Activated CD8-positive, alpha-beta memory T cell treated with anti-CD3 and anti-CD28 coated beads, Interleukin-2, amount 50 U/mL, for 24 hours (primary cell): ENCODE data around the gene ASPA.
"Not testable (repeated sequence)": the region's sequence is repeated elsewhere in the genome, so short reads cannot be mapped to it uniquely, and the experiment has no call there.

Experiments used
- DNase-seq: peaks from one replicate; pipeline ENCODE4 v3.0.0-alpha.2; 2020; ENCODE audit errors: extremely low read depth

ASPA gene

DNA sequence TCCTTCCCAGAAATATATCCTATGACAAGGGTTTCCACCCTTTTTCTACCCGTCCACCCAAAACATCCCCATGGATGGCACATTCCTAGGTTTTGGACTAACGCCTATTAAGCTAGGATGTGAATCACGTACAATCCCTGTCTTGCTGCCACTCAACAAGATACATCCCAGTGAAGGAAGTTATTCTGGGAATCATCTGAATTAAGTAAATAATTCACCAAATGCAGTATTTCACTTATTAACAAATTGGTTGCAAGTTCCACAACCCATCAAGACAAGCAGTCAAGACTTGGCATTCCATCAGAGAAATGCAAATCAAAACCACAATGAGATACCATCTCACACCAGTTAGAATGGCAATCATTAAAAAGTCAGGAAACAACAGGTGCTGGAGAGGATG lies 32.1 kb downstream of the ASPA start:
- no peak for DNase-seq

DNA sequence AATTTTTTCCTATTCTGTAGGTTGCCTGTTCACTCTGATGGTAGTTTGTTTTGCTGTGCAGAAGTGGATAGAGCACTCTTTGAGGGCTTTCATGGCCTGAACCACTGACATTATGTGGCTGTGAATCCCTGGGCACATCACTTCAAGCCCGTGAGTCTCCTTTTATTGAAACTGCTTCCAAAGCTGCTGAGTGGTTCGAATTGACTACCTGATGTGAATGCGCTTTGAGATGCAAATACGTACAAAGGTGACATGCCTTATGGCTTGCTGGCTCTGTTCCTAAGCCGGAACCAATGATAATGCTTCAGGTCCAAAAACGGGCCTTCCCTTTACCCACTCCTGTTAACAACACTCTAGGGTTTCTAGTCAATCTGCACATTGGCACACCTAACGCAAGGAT lies 34.3 kb downstream of the ASPA start:
- DNase-seq = no peak

DNA sequence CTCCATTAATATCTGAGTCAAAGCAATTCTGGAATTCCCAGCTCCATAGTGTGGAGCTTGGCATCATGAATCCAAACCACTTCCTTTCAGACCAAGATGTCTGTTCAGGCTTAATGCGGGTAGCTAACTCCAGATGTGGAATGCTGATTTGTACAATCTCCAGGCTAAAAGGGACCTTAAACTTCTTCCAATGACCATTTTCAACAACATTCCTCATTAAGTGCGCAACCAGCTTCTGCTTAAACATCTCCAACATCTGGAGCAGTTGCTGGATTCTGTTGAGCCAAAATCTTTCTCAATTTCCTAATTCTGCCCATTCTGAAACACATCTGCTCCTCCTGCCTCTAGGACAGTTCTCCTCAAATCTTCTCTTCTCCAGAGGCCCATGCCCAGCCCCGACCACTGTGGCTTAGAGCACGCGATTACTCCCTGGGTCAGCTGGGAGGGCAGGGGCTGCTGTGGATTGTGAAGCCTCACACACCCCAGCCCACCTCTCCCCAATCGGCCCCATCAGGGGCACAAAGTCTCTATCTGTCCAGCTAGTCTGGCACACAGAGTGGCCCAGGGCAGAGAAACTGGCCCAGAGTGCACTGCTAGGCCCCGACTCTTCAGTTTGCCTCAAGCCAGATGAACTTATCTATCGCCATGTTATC lies 36.2 kb downstream of the ASPA start:
- DNase-seq = no peak

- DNase-seq = no peak
Observed at GRCh38 chr17:3512505-3513171, 36.8 kb downstream of the ASPA start.

GRCh38 chr17:3513305-3514035 lies 37.7 kb downstream of the ASPA start:
- no peak for DNase-seq

DNA sequence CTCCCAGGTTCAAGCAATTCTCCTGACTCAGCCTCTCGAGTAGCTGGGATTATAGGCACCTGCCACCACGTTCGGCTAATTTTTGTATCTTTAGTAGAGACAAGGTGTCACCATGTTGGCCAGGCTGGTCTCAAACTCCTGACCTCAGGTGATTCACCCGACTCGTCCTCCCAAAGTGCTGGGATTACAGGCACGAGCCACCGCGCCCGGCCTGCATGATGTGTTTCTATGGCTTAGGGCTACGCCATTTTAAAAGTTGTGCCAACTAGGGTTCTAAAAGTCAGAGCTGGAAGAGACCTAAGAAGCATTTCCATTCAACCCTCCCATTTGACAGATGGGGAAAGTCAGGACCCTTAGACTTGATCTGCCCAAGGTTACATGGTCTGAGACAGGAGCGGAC lies 38.4 kb downstream of the ASPA start:
- not testable (repeated sequence) for DNase-seq

DNA sequence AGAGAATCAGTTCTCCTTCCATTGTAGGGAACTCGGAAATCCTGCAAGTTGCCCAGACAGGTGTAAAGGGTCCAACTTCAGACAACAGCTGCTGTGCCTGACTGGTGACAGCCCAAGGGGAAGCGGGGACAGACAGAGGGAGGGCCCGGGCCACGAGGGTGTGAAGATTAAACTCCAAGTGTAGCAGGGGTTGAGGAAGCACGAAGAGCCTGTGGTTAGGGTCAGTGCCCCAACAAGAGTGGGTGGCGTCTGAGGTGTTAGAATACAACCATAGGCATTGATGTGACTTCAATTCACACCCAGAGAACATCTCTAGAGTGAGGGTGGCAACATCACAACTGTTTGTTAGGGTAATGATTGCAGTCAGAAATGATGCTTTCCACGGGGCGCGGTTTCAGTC lies 39.1 kb downstream of the ASPA start:
- DNase-seq = no peak

DNA sequence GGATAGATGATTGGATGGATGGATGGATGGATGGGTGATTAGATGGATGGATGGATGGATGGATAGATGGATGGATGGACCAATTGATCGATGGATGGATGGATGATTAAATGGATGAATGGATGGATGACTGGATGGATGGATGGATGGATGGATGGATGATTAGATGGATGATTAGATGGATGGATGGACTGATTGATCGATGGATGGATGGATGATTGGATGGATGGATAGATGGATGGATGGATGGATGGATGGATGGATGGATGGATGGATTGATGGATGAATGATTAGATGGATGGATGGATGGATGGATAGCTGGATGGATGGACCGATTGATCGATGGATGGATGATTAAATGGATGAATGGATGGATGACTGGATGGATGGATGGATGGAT lies 43.7 kb downstream of the ASPA start:
- DNase-seq = not testable (repeated sequence)

GRCh38 chr17:3524024-3524423 lies 48.2 kb downstream of the ASPA start:
- DNase-seq = no peak

- no peak for DNase-seq
Observed at GRCh38 chr17:3526491-3526890, 50.7 kb downstream of the ASPA start.

DNA sequence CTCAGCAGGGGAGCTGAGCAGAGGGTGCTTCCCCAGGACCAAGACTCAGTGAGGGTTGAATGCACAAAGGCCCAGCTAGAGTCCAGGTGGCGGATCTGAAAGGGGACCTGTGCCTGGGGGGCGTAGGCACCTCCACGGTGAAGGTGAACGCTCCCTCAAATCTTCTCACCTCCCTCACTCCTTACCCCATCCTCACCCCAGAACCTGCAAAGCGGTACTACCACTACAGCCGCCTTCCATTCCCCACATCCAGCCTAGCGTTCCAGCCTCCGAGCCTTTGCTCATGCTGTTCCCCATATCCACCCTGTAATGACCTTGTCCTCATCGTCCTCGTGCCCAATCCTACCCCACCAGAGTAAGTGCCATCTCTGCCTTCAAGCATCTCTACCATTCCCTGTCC lies 51.2 kb downstream of the ASPA start:
- no peak for DNase-seq

DNA sequence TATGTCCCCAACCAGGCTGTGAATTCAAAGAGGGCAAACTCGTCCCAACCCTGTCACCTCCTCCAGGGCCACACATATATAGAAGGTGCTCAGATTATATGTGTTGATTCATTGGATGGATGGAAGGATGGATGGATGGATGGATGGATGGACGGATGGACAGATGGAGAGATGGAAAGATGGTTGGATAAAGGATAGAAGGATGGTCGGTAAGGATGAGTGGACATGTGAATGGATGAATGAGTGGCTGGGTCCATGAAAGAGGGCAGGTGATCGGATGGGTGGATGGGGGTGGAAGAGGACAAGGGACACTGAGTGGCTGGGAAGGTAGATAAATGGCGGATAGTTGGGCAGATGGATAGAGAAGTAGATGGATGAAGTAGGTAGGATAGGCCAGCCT lies 51.7 kb downstream of the ASPA start:
- DNase-seq = no peak

GRCh38 chr17:3527896-3528295 lies 52.1 kb downstream of the ASPA start:
- DNase-seq = no peak

- DNase-seq = no peak
Observed at GRCh38 chr17:3528403-3528851, 52.6 kb downstream of the ASPA start.

DNA sequence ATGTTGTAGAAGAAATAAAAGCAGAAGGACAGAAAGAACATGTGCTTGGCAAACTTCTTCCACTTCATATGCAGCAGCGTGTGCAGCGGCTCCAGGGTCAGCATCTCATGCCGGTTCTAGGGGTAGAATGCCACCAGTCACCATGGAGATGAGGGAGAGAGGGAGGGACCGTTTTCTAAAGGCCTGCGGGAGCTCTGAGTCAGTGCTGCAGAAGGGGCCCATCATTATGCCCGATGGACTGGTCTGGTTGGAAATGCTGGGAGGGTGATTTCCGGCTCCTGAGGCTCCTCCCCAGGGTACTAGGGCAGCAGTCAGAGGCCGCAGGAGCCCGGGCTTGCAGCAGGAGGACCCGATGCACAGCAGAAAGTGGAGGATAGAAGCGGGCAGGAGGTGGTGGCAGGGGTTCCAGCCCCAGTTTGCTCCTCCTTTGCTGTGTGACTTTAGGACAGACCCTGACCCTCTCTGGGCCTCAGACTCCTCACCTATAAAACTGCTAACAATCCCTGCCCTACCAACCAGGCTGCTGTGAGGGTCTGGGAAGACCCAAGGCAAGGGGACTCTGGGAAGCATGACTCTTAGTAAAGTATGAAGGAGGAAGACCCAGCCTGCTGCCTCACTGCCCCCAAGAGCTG lies 53.2 kb downstream of the ASPA start:
- no peak for DNase-seq

DNA sequence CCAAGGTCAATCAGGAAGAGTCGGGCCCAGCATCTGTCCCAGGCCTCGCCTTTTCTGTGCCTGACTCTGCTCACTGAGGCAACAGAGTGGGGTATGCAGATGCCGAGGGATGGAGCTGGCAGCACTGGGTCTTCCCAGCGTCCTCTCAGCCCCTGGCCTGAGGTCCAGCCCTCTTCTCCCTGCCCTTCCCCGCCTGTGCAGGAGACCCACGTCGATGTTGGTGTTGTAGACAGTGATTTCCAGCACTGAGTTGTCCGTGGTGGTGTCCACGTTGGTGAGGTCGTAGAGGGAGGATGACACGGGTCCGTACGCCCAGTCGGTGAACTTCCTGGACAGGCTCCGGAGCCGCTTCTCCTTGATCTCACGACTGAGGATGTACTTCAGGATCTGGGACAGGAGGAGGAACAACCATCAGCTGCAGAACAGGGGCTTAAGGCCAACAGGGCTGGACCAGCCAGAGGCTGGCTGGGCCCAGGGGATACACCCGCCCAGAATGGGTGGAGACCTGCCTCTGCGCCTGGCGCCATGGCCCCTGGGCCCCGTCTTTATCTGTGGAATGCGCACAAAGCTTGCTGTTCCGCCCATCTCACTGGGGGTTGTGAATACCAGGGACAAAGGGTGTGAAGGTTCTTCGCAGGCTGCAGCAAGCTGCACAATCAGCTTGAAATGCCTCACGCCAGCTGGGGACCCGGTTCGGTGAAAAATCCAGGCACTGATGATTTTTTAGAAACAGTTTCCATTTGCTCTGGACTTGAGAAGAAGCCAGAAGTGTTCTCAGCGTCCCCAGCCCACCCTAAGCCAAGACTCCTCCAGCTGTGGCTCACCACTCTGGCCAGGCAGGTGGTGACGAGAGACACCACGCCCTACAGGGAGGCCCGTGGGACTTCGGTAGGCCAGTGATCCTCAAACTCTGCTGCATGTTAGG lies 54.3 kb downstream of the ASPA start:
- no peak for DNase-seq

DNA sequence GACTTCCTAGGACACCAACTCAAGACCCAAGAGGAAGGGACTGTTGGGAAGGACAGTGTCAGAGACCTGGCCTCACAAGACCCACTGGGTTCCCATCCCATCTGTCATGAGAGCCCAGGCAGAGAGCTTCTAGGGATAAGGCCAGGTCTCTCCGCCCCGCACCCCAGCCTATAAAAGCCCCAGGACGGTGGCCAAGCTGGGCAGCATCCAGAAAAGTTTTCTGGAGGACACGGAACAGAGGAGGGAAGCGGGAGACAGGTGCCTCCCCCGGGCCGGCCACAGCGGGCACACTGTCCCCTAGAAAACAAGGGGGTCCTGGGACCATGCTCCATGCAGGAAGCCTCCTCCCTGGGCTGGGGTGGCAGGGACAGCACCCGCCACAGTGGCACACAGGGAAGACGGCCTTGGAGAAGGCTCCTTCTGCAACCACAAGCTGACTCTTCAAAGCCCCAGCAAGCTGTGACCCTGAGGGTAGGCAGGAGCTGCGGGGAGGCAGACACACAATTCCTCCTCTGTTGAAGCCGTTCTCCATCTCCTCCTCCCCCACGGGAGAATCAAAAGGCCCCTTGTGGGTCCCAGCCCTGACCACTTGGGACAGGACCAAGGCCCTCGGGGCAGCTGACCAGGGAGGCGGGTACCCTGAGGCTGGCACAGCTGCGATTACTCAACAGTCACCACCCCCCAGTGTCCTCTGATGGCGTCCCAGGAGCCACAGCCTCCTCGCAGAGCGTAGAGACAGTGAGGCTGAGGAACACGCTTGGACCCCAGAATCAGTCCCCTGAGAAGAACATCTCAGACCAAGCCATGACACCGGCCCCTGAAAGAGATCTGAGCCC lies 55.7 kb downstream of the ASPA start:
- no peak for DNase-seq

DNA sequence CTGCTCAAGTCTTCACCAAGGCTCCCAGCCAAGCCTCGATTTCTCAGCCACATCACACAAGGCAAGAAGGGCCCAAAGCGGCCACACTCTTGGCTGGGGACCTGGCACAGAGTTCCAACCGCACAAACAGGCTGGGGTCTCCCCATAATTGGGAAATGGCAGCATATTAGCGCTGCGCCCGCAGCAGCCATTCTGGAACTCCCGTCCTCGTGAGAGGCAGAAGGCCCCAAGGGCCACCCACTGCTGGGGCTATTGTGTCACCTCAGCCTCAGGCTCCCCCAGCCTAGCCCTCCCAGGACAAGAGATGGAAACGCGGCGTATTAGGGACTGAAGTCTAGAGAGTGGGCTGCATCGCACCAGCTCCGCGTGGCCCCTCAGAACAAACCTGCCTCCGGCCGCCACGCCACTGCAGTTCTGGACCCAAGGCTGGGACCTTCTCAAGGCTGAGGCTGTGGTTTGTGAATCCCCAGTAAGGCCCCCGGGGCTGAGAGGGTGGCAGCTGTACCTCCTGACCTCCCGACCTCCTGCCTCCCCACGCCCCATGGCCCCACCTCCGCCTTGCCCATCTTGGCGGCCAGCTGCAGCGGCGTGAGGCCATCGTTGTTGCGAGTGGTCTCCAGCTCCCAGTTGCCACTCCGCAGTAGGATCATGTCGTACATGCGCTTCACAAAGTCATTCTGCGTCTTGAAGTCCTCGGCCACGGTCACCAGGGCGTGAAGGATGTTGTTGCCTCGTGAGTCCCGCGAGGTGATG lies 56.5 kb downstream of the ASPA start:
- DNase-seq = no peak

- no peak for DNase-seq
Observed at GRCh38 chr17:3532859-3533142, 57.0 kb downstream of the ASPA start.

- DNase-seq = no peak
Observed at GRCh38 chr17:3533752-3534151, 58.0 kb downstream of the ASPA start.
